GM12878 (cell line): ENCODE measurements around the gene MAPKAPK2. TPM values are rescaled to one million over a fixed set of nuclear protein-coding genes. Genes with fewer than 3 reads are reported as not detected.
A peak's percentile ranks its signal among the peaks of the same experiment; 100 is the strongest.

Source experiments
- ATAC-seq: fragments of 200-7000 bp; cut with Tn5 transposase; 3 replicates; pipeline ENCODE4 v1.9.1; 2020; ENCODE audit warnings: mild to moderate bottlenecking, moderate library complexity
- BruUV-seq: library from RNA; stranded (reverse); fragments of 400-500 nt; replicated peaks from 2 replicates; lab custom pipeline; 2021; lab: Mats Ljungman, UMichigan
- CTCF ChIA-PET: fragments of 300-600 bp; sonication (Branson Sonifier 250); formaldehyde crosslinking; extraction: SDS; loops from one replicate; lab custom pipeline; 2021; ENCODE audit warnings: inconsistent platforms; lab: Yijun Ruan, JAX
- POLR2A ChIA-PET: fragments of 350-600 bp; formaldehyde crosslinking; extraction: SDS; loops from one replicate; lab custom pipeline; 2021; ENCODE audit warnings: inconsistent platforms; lab: Charles Lee
- RAD21 ChIA-PET: fragments of 300-600 bp; sonication (Branson Sonifier 250); formaldehyde crosslinking; loops from one replicate; lab custom pipeline; 2023; ENCODE audit warnings: antibody characterized with exemption; ENCODE audit not compliant: unreplicated experiment; lab: Charles Lee
- SMC1A ChIA-PET: fragments of 300-600 bp; sonication (Branson Sonifier 250); formaldehyde crosslinking; loops from one replicate; lab custom pipeline; 2023; ENCODE audit not compliant: unreplicated experiment, uncharacterized antibody; lab: Charles Lee
- DNase-seq: peaks from one replicate; pipeline ENCODE4 v3.0.0-alpha.2; 2011; ENCODE audit warnings: low read depth, low spot score
- FAIRE-seq: peaks from 3 replicates; lab custom pipeline; 2011; peaks lifted over from hg19 to GRCh38; lab: Jason Lieb, UNC
- H2AFZ ChIP-seq: 2 replicates; pipeline ENCODE4 v1.6.0; 2011; ENCODE audit warnings: low read depth, low read length, control low read depth; ENCODE audit not compliant: control insufficient read depth
- H3K27ac ChIP-seq: 2 replicates; pipeline ENCODE4 v1.5.1; 2011; ENCODE audit warnings: control low read depth; ENCODE audit not compliant: control insufficient read depth, insufficient read depth
- H3K27me3 ChIP-seq, 2 experiments: replicated peaks in 1 of 2; 2 replicates each; pipeline versions ENCODE4 v1.6.0 to v1.6.1; 2011; ENCODE audit warnings: low read length in 1 of 2; ENCODE audit not compliant: control insufficient read depth in 2 of 2, insufficient read depth in 2 of 2
- H3K36me3 ChIP-seq, 2 experiments: 2 replicates each; pipeline ENCODE4 v1.5.1; 2011; ENCODE audit warnings: low read length in 1 of 2; ENCODE audit not compliant: control insufficient read depth in 2 of 2, insufficient read depth in 2 of 2
- H3K4me1 ChIP-seq: 2 replicates; pipeline ENCODE4 v1.6.1; 2011; ENCODE audit warnings: mild to moderate bottlenecking, low read length, moderate library complexity, mixed read lengths; ENCODE audit not compliant: control insufficient read depth, insufficient read depth
- H3K4me2 ChIP-seq: 2 replicates; pipeline ENCODE4 v1.6.0; 2011; ENCODE audit warnings: control low read depth; ENCODE audit not compliant: control insufficient read depth, insufficient read depth
- H3K4me3 ChIP-seq: fragments of 200-600 bp; sonication (generic); 2 replicates; pipeline ENCODE4 v1.5.1; 2016
- H3K79me2 ChIP-seq: 2 replicates; pipeline ENCODE4 v1.6.0; 2011; ENCODE audit warnings: low read length; ENCODE audit not compliant: control insufficient read depth, insufficient read depth
- H3K9ac ChIP-seq: 2 replicates; pipeline ENCODE4 v1.8.0; 2011; ENCODE audit warnings: low read length, control low read depth, mixed read lengths; ENCODE audit not compliant: control insufficient read depth, insufficient read depth
- H3K9me3 ChIP-seq: replicated peaks from 3 replicates; pipeline ENCODE4 v1.5.1; 2011; ENCODE audit warnings: mild to moderate bottlenecking, low read length; ENCODE audit not compliant: control insufficient read depth, insufficient read depth
- H4K20me1 ChIP-seq: 2 replicates; pipeline ENCODE4 v1.6.0; 2011; ENCODE audit not compliant: control insufficient read depth, insufficient read depth
- ATF7 ChIP-seq: fragments of 450-650 bp; IDR thresholded peaks from 2 replicates; pipeline ENCODE4 v1.6.1; 2016; ENCODE audit warnings: low read depth, mild to moderate bottlenecking
- CHD1 ChIP-seq: IDR thresholded peaks from 2 replicates; pipeline ENCODE4 v1.6.1; 2012; ENCODE audit warnings: low read depth, low read length, improper control_type of control experiment
- ESRRA ChIP-seq: IDR thresholded peaks from 2 replicates; pipeline ENCODE4 v1.6.1; 2012; ENCODE audit warnings: mild to moderate bottlenecking, low read length, improper control_type of control experiment
- GATAD2B ChIP-seq: fragments of 450-650 bp; conservative IDR thresholded peaks from 2 replicates; pipeline ENCODE4 v1.6.1; 2017; ENCODE audit warnings: low read depth, mild to moderate bottlenecking, moderate library complexity
- KLF5 ChIP-seq: fragments of 450-650 bp; IDR thresholded peaks from 2 replicates; pipeline ENCODE4 v1.6.1; 2014; ENCODE audit warnings: mild to moderate bottlenecking; ENCODE audit not compliant: partially characterized antibody
- NFYB ChIP-seq: IDR thresholded peaks from 2 replicates; pipeline ENCODE4 v1.6.1; 2011; ENCODE audit warnings: low read depth, mild to moderate bottlenecking, low read length, improper control_type of control experiment, moderate library complexity; ENCODE audit not compliant: insufficient read depth
- RAD21 ChIP-seq: IDR thresholded peaks from 2 replicates; pipeline ENCODE4 v1.6.1; 2011; ENCODE audit warnings: mild to moderate bottlenecking, low read depth, low read length, moderate library complexity; ENCODE audit not compliant: insufficient read depth
- RAD51 ChIP-seq: fragments of 450-650 bp; IDR thresholded peaks from 2 replicates; pipeline ENCODE4 v1.6.1; 2016; ENCODE audit warnings: moderate library complexity, mild to moderate bottlenecking, inconsistent platforms
- SMAD1 ChIP-seq: fragments of 450-650 bp; IDR thresholded peaks from 2 replicates; pipeline ENCODE4 v1.6.1; 2018; ENCODE audit warnings: mild to moderate bottlenecking, low read depth; ENCODE audit not compliant: partially characterized antibody
- SREBF2 ChIP-seq: IDR thresholded peaks from 2 replicates; pipeline ENCODE4 v1.6.1; 2012; ENCODE audit warnings: mild to moderate bottlenecking, low read length
- TCF12 ChIP-seq: IDR thresholded peaks from 2 replicates; pipeline ENCODE4 v1.6.1; 2011; ENCODE audit warnings: low read depth, mild to moderate bottlenecking, low read length
- WGBS: methylation state at CpG from one replicate; pipeline ENCODE4 v1.1.6; 2016; ENCODE audit warnings: low lambda C conversion rate; ENCODE audit not compliant: insufficient replicate concordance, insufficient coverage; ENCODE audit errors: missing lambda C conversion rate; 5-methylcytosine and 5-hydroxymethylcytosine counted together
- in situ Hi-C: fragments of 300-500 bp; cut with MboI; formaldehyde crosslinking; loops from 9 replicates; pipeline ENCODE4 v1.14.3; 2018; ENCODE audit warnings: mixed read lengths
- intact Hi-C: fragments of 100-400 bp; cut with micrococcal nuclease; formaldehyde crosslinking; loops from one replicate; pipeline ENCODE4 v1.14.2; 2022; ENCODE audit not compliant: unreplicated experiment
- polyA plus RNA-seq, 11 experiments: library from polyadenylated mRNA; depleted of rRNA in 4 of 11; unstranded in 6 of 11; stranded (reverse) in 5 of 11; fragments of >200 nt; fragmentation: Nextera tagmentation in 4 of 11; fragmentation: Illumina TruSeq in 1 of 11; extraction: Ambion mirVana in 4 of 11; extraction: Trizol in 1 of 11; gene quantifications; 1 replicate in 1 of 11; 2 replicates in 10 of 11; pipeline versions ENCODE4 v1.2.1 to v1.2.3, GENCODE V29; 2011 to 2016; ENCODE audit warnings: inconsistent platforms in 2 of 11, missing spikeins in 2 of 11, low read depth in 1 of 11
- total RNA-seq, 4 experiments: library from RNA; depleted of rRNA in 3 of 4; stranded (reverse); fragments of >200 nt in 3 of 4; fragmentation: Illumina TruSeq in 1 of 4; extraction: Trizol in 1 of 4; gene quantifications; 2 replicates each; pipeline versions ENCODE4 v1.2.1 to v1.2.3, GENCODE V29; 2013 to 2021
- TF ChIP-seq, protein P1 (sequence below): fragments of 450-650 bp; formaldehyde crosslinking; IDR thresholded peaks from 2 replicates; pipeline ENCODE4 v1.5.0; 2022; ENCODE audit warnings: mild to moderate bottlenecking, missing genetic modification characterization
- TF ChIP-seq, protein P2 (sequence below): IDR thresholded peaks from 2 replicates; pipeline ENCODE4 v1.6.1; 2011; ENCODE audit warnings: low read depth, mild to moderate bottlenecking, low read length, moderate library complexity, borderline replicate concordance; ENCODE audit errors: extremely low read depth

The MAPKAPK2 gene
- total and polyA plus RNA-seq, 10 of the 15 experiments (the other 5 are each of a cell fraction or from before 2014, with no cell fraction given): 0.72 to 92.2 (median 49.3) TPM

DNA sequence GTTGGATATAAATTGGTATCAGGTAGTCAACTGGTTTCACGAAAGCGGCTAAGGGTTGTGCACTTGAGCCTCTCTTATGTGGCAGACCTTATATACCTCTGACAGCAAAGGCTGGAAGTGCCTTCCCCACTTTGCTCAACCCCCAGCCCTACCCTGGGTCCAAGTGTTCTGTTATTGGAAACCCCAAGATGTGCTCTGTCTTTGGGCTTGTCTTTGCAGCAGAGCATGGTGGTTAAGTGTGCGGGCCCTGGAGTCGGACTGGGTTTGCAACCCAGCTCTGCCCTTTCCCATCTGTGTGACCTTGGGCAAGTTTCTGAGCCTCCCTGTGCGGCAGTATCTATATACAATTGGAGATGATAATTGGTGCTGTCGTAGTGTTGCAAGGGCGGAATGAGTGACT is 98.8 kb downstream of the MAPKAPK2 start:
- Histone ChIP-seq H2AFZ (no peak overlapping the region), H3K27ac (peak overlapping the region; percentile 85; the same call in 1 of the 2 replicates), H3K4me2 (no peak overlapping the region; the same call in 1 of the 2 replicates), H3K4me3 (no peak overlapping the region), H3K79me2 (peaks cover 10% of the 10 kb centered on the region), H3K4me1 (peaks cover 49% of the 10 kb centered on the region), H3K9me3 (no peaks in the 10 kb centered on the region), H3K27me3 (no peaks in the 10 kb centered on the region), H4K20me1 (no peaks in the 10 kb centered on the region), H3K9ac (no peak overlapping the region), H3K36me3 (no peaks in the 10 kb centered on the region)
- RAD21 ChIA-PET: interaction anchor here (0.9 to 13.8 kb wide), 6 partner anchors 9 to 120 kb away, joined by 3 to 363 read pairs (median 5); partner anchors contain the start of genes IL10 and IL19
- TF ChIP-seq TCF12: no peak
- TF ChIP-seq SREBF2: no peak
- TF ChIP-seq RAD51: no peak
- no peak for TF ChIP-seq CHD1
- TF ChIP-seq, protein P1, sequence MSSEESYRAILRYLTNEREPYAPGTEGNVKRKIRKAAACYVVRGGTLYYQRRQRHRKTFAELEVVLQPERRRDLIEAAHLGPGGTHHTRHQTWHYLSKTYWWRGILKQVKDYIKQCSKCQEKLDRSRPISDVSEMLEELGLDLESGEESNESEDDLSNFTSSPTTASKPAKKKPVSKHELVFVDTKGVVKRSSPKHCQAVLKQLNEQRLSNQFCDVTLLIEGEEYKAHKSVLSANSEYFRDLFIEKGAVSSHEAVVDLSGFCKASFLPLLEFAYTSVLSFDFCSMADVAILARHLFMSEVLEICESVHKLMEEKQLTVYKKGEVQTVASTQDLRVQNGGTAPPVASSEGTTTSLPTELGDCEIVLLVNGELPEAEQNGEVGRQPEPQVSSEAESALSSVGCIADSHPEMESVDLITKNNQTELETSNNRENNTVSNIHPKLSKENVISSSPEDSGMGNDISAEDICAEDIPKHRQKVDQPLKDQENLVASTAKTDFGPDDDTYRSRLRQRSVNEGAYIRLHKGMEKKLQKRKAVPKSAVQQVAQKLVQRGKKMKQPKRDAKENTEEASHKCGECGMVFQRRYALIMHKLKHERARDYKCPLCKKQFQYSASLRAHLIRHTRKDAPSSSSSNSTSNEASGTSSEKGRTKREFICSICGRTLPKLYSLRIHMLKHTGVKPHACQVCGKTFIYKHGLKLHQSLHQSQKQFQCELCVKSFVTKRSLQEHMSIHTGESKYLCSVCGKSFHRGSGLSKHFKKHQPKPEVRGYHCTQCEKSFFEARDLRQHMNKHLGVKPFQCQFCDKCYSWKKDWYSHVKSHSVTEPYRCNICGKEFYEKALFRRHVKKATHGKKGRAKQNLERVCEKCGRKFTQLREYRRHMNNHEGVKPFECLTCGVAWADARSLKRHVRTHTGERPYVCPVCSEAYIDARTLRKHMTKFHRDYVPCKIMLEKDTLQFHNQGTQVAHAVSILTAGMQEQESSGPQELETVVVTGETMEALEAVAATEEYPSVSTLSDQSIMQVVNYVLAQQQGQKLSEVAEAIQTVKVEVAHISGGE: no peak
- no peak for TF ChIP-seq SMAD1
- TF ChIP-seq, protein P2, sequence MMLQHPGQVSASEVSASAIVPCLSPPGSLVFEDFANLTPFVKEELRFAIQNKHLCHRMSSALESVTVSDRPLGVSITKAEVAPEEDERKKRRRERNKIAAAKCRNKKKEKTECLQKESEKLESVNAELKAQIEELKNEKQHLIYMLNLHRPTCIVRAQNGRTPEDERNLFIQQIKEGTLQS: no peak
- TF ChIP-seq GATAD2B: no peak
- no peak for TF ChIP-seq ESRRA
- no peak for TF ChIP-seq KLF5
- TF ChIP-seq ATF7: no peak
- TF ChIP-seq RAD21: no peak
- TF ChIP-seq NFYB: no peak
- CTCF ChIA-PET: interaction anchor here (0.8 to 14.2 kb wide), 10 partner anchors 9 to 56 kb away, joined by 3 to 221 read pairs (median 4); partner anchors contain the start of genes IL10 and IL19
- SMC1A ChIA-PET: interaction anchor here (0.6 to 18.3 kb wide), 12 partner anchors 11 to 138 kb away, joined by 3 to 410 read pairs (median 6); partner anchors contain the start of genes FCMR, IL10 and IL19
- intact Hi-C loops (no loop called here), in situ Hi-C loops (loop anchor here (10.0 kb wide), 1 partner anchor 729 kb away; the partner anchor contains the start of gene RHEX)
- WGBS: 83% methylated on average over 7 of the region's 7 CpGs
- no peak for FAIRE-seq
- no peak for DNase-seq
- POLR2A ChIA-PET: interaction anchor here (1.2 to 13.9 kb wide), 5 partner anchors 9 to 43 kb away, joined by 4 to 283 read pairs (median 6); partner anchors contain the start of genes IL10 and IL19
- no TSS peak for BruUV-seq
- no peak for ATAC-seq
